ENCODE data around the gene SLC22A9.
"Not testable (repeated sequence)": the region's sequence is repeated elsewhere in the genome, so short reads cannot be mapped to it uniquely, and the experiment has no call there.

SLC22A9 gene

GRCh38 chr11:63369165-63369970 lies at the start of gene SLC22A9:
SLC22A9 (plus strand) TSS chr11:63369785; CDS start chr11:63370057, 272 bp downstream.
- DNase-seq, result no peak

GRCh38 chr11:63321723-63322122 lies 47.9 kb upstream of the SLC22A9 start:
- no peak for DNase-seq

- not testable (repeated sequence) for DNase-seq
Observed at GRCh38 chr11:63335089-63335488, 34.5 kb upstream of the SLC22A9 start.

GRCh38 chr11:63337070-63337469 lies 32.5 kb upstream of the SLC22A9 start:
- no peak for DNase-seq

GRCh38 chr11:63343130-63343529 lies 26.5 kb upstream of the SLC22A9 start:
- DNase-seq, result peak; percentile 20

GRCh38 chr11:63352144-63352543 lies 17.4 kb upstream of the SLC22A9 start:
- no peak for DNase-seq

GRCh38 chr11:63362196-63362793 lies 7.3 kb upstream of the SLC22A9 start:
- no peak for DNase-seq

GRCh38 chr11:63369971-63370588 lies 495 bp downstream of the SLC22A9 start:
- no peak for DNase-seq

GRCh38 chr11:63371396-63371795 lies 1.8 kb downstream of the SLC22A9 start:
- DNase-seq, result no peak

GRCh38 chr11:63375434-63375833 lies 5.8 kb downstream of the SLC22A9 start:
- DNase-seq, result peak; percentile 55

GRCh38 chr11:63380130-63380529 lies 10.5 kb downstream of the SLC22A9 start:
- DNase-seq, result no peak

- DNase-seq, result no peak
Observed at GRCh38 chr11:63395697-63396096, 26.1 kb downstream of the SLC22A9 start.

GRCh38 chr11:63404161-63404935 lies 34.8 kb downstream of the SLC22A9 start:
- no peak for DNase-seq

- DNase-seq, result no peak
Observed at GRCh38 chr11:63405114-63405513, 35.5 kb downstream of the SLC22A9 start.

GRCh38 chr11:63406458-63406857 lies 36.9 kb downstream of the SLC22A9 start:
- no peak for DNase-seq

GRCh38 chr11:63417174-63417852 lies 47.7 kb downstream of the SLC22A9 start:
- DNase-seq, result no peak

- DNase-seq, result peak; percentile 9
Observed at GRCh38 chr11:63427971-63428508, 58.5 kb downstream of the SLC22A9 start.

GRCh38 chr11:63430731-63431130 lies 61.1 kb downstream of the SLC22A9 start:
- DNase-seq, result not testable (repeated sequence)

- not testable (repeated sequence) for DNase-seq
Observed at GRCh38 chr11:63435351-63435750, 65.8 kb downstream of the SLC22A9 start.

GRCh38 chr11:63435831-63436230 lies 66.2 kb downstream of the SLC22A9 start:
- DNase-seq, result not testable (repeated sequence)

- DNase-seq, result no peak
Observed at GRCh38 chr11:63443714-63444113, 74.1 kb downstream of the SLC22A9 start.

GRCh38 chr11:63444160-63444559 lies 74.6 kb downstream of the SLC22A9 start:
- no peak for DNase-seq
